Caco-2 (cell line): ENCODE measurements around the gene PAX1. TPM values are rescaled to one million over a fixed set of nuclear protein-coding genes. Genes with fewer than 3 reads are reported as not detected.

ENCODE experiments used
- BruUV-seq: library from RNA; stranded (reverse); fragments of 400-500 nt; replicated peaks from 2 replicates; lab custom pipeline; 2021; lab: Mats Ljungman, UMichigan
- CTCF ChIA-PET: fragments of 300-600 bp; sonication (Branson Sonifier 250); formaldehyde crosslinking; loops from one replicate; lab custom pipeline; 2022; ENCODE audit warnings: antibody characterized with exemption; lab: Charles Lee
- POLR2A ChIA-PET: fragments of 300-600 bp; sonication (Branson Sonifier 250); formaldehyde crosslinking; loops from one replicate; lab custom pipeline; 2022; ENCODE audit warnings: antibody characterized with exemption; lab: Charles Lee
- DNase-seq, 2 experiments: peaks; one replicate each; pipeline versions ENCODE4 v3.0.0 to v3.0.0-alpha.2; 2020 to 2022
- H3K27me3 ChIP-seq: replicated peaks from 2 replicates; pipeline ENCODE4 v1.6.0; 2011; ENCODE audit warnings: low read length; ENCODE audit not compliant: control insufficient read depth, insufficient read depth
- H3K36me3 ChIP-seq: 2 replicates; pipeline ENCODE4 v1.5.1; 2011; ENCODE audit warnings: low read length; ENCODE audit not compliant: control insufficient read depth, insufficient read depth
- H3K4me1 ChIP-seq: fragments of 250-450 bp; sonication (Bioruptor Pico); 2 replicates; pipeline ENCODE4 v1.5.1; 2020; ENCODE audit warnings: mild to moderate bottlenecking
- H3K4me3 ChIP-seq: 2 replicates; pipeline ENCODE4 v1.5.1; 2011; ENCODE audit warnings: low read depth, mild to moderate bottlenecking, control low read depth, low read length
- H3K9me3 ChIP-seq: fragments of 250-450 bp; sonication (Bioruptor Pico); 2 replicates; pipeline ENCODE4 v1.5.1; 2020; ENCODE audit warnings: mild to moderate bottlenecking, moderate library complexity
- H3K27ac Mint-ChIP-seq: one replicate; pipeline ENCODE4 v1.8.0; 2022; ENCODE audit warnings: mixed read lengths; ENCODE audit not compliant: unreplicated experiment
- H3K27me3 Mint-ChIP-seq: one replicate; pipeline ENCODE4 v1.8.0; 2022; ENCODE audit warnings: mixed read lengths; ENCODE audit not compliant: insufficient read depth, unreplicated experiment
- H3K36me3 Mint-ChIP-seq: one replicate; pipeline ENCODE4 v1.8.0; 2022; ENCODE audit warnings: mild to moderate bottlenecking, mixed read lengths; ENCODE audit not compliant: insufficient read depth, unreplicated experiment
- H3K4me1 Mint-ChIP-seq: one replicate; pipeline ENCODE4 v1.8.0; 2022; ENCODE audit warnings: low read depth, mixed read lengths; ENCODE audit not compliant: unreplicated experiment
- H3K4me3 Mint-ChIP-seq: one replicate; pipeline ENCODE4 v1.8.0; 2022; ENCODE audit warnings: mild to moderate bottlenecking, moderate library complexity, mixed read lengths; ENCODE audit not compliant: unreplicated experiment
- H3K9me3 Mint-ChIP-seq: one replicate; pipeline ENCODE4 v1.8.0; 2022; ENCODE audit warnings: mixed read lengths; ENCODE audit not compliant: unreplicated experiment
- intact Hi-C: fragments of 100-400 bp; cut with micrococcal nuclease; formaldehyde crosslinking; loops from one replicate; pipeline ENCODE4 v1.10.0; 2022; ENCODE audit not compliant: unreplicated experiment
- total RNA-seq: library from RNA; stranded (reverse); gene quantifications from 2 replicates; pipeline ENCODE4 v1.2.3, GENCODE V29; 2022
- TF ChIP-seq, protein P1 (sequence below), 2 experiments: fragments of 200-600 bp in 1 of 2; IDR thresholded peaks; 1 replicate in 1 of 2; 2 replicates in 1 of 2; pipeline versions ENCODE4 v1.5.1 to v1.8.0; 2011 to 2022; ENCODE audit warnings: antibody characterized with exemption in 1 of 2, control low read depth in 1 of 2, inconsistent platforms in 1 of 2, low read depth in 1 of 2, low read length in 1 of 2, mild to moderate bottlenecking in 1 of 2, moderate library complexity in 1 of 2; ENCODE audit not compliant: insufficient read depth in 1 of 2, severe bottlenecking in 1 of 2, unreplicated experiment in 1 of 2

Gene PAX1
- total RNA-seq, 1 experiment from 2014 or later = not detected

DNA sequence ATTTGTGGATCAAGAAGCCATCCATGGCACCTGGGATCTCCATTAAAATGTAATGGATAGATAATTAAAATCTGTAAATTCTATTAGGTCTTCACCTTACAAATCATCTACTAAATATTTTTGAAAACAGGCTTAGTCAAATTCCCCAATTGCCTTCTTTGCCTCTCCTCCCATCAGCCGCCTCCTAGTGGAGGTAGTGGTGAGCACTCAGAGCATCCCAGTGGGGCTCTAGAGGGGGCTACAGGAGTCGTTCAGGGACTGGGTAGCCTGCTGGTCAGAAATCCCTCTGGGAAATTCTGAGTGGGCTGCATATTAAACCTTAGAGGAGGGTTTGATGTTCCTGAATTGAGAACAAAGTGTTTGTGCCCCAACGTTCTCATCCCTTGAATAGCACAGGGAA lies 20.8 kb upstream of the PAX1 start:
- Mint-ChIP-seq H3K27me3 (peaks cover 11% of the 10 kb centered on the region), H3K4me1 (no peaks in the 10 kb centered on the region), H3K4me3 (no peak overlapping the region), H3K9me3 (no peaks in the 10 kb centered on the region), H3K36me3 (no peaks in the 10 kb centered on the region), H3K27ac (no peak overlapping the region)
- no peaks in the 10 kb centered on the region for H3K9me3 ChIP-seq
- no peaks in the 10 kb centered on the region for H3K4me1 ChIP-seq
- no peaks in the 10 kb centered on the region; the same call in 1 of the 2 replicates for H3K27me3 ChIP-seq
- BruUV-seq = no TSS peak
- intact Hi-C loops = no loop called here
- no peak for DNase-seq
- TF ChIP-seq, protein P1, sequence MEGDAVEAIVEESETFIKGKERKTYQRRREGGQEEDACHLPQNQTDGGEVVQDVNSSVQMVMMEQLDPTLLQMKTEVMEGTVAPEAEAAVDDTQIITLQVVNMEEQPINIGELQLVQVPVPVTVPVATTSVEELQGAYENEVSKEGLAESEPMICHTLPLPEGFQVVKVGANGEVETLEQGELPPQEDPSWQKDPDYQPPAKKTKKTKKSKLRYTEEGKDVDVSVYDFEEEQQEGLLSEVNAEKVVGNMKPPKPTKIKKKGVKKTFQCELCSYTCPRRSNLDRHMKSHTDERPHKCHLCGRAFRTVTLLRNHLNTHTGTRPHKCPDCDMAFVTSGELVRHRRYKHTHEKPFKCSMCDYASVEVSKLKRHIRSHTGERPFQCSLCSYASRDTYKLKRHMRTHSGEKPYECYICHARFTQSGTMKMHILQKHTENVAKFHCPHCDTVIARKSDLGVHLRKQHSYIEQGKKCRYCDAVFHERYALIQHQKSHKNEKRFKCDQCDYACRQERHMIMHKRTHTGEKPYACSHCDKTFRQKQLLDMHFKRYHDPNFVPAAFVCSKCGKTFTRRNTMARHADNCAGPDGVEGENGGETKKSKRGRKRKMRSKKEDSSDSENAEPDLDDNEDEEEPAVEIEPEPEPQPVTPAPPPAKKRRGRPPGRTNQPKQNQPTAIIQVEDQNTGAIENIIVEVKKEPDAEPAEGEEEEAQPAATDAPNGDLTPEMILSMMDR (IDR thresholded peaks at IDR 0.05; ENCODE audit: insufficient read depth in 1 of 2, low read depth in 1 of 2, low read length in 1 of 2, severe bottlenecking in 1 of 2, unreplicated experiment in 1 of 2) = peak in 1 of 2 experiments; percentile 15
- ChIA-PET POLR2A (no interaction called here), CTCF (no interaction called here)
- H3K36me3 ChIP-seq = no peaks in the 10 kb centered on the region
- no peak overlapping the region for H3K4me3 ChIP-seq

DNA sequence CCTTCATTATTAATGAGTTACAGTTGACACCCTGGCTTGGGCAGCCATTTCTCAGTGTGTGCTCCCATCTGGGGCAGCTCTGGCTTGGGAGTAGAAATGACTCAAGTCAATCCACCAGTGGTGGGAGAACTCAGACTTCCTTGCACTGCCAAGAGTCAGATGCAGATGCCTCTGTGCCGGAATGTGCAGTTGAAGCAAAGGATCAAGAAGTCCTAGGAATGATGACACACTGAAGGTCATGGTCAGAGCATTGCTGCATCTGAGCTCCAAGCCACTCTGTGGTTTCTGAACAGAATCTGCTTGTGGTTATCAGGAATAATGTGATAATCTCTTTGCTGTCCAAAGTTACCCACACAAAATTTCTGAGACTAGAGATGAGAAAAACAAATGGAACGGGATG lies 19.5 kb upstream of the PAX1 start:
- Mint-ChIP-seq H3K4me3 (no peak overlapping the region), H3K27ac (no peak overlapping the region), H3K4me1 (no peaks in the 10 kb centered on the region), H3K27me3 (peaks cover 9% of the 10 kb centered on the region), H3K36me3 (no peaks in the 10 kb centered on the region), H3K9me3 (no peaks in the 10 kb centered on the region)
- ChIA-PET CTCF (no interaction called here), POLR2A (no interaction called here)
- Histone ChIP-seq H3K4me1 (no peaks in the 10 kb centered on the region), H3K4me3 (no peak overlapping the region), H3K27me3 (no peaks in the 10 kb centered on the region; the same call in 1 of the 2 replicates), H3K9me3 (no peaks in the 10 kb centered on the region), H3K36me3 (no peaks in the 10 kb centered on the region)
- intact Hi-C loops = no loop called here
- TF ChIP-seq, protein P1 (IDR thresholded peaks at IDR 0.05; ENCODE audit: insufficient read depth in 1 of 2, low read depth in 1 of 2, low read length in 1 of 2, severe bottlenecking in 1 of 2, unreplicated experiment in 1 of 2) = no peak
- no peak for DNase-seq
- no TSS peak for BruUV-seq

DNA sequence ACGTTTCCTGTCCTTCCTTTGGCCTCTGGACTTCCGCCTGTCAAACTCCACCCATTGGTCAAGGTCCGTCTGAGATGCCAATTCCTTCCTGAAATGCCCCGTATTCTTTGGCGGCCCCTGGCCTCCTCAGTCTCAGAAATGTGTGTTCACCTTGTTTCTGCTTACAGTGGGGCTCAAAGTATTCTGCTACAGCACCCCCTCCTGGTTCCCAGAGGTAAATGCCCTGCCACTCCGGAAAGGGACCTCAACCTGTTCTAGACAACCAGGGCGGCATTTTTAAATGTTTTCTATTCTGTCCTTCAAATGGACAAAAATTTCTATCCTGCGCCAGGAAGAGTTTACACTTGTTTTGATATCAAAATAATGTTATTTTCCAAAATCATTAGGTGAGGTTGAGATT lies 12.1 kb upstream of the PAX1 start:
- CTCF ChIA-PET = no interaction called here
- Histone ChIP-seq H3K36me3 (no peaks in the 10 kb centered on the region), H3K4me3 (no peak overlapping the region), H3K9me3 (no peaks in the 10 kb centered on the region), H3K4me1 (no peaks in the 10 kb centered on the region), H3K27me3 (no peaks in the 10 kb centered on the region)
- H3K27me3 Mint-ChIP-seq = peaks cover 9% of the 10 kb centered on the region
- no peak overlapping the region for H3K27ac Mint-ChIP-seq
- H3K4me1 Mint-ChIP-seq = peaks cover 6% of the 10 kb centered on the region
- POLR2A ChIA-PET = no interaction called here
- intact Hi-C loops = no loop called here
- BruUV-seq = no TSS peak
- DNase-seq = peak in 1 of 2 experiments; percentile 16
- H3K4me3 Mint-ChIP-seq = no peak overlapping the region
- no peaks in the 10 kb centered on the region for H3K9me3 Mint-ChIP-seq
- TF ChIP-seq, protein P1 (IDR thresholded peaks at IDR 0.05; ENCODE audit: insufficient read depth in 1 of 2, low read depth in 1 of 2, low read length in 1 of 2, severe bottlenecking in 1 of 2, unreplicated experiment in 1 of 2) = peak; percentile 9 to 33
- H3K36me3 Mint-ChIP-seq = no peaks in the 10 kb centered on the region
